SU-DHL-6 (cell line): ENCODE measurements around the gene KSR1.

ENCODE experiments used
- CTCF ChIP-seq: fragments of 200-600 bp; sonication (generic); IDR thresholded peaks from one replicate; pipeline ENCODE4 v1.5.1; 2017; ENCODE audit warnings: antibody characterized with exemption, mild to moderate bottlenecking, low read length, moderate library complexity; ENCODE audit not compliant: insufficient read depth, poor library complexity, severe bottlenecking
- EZH2phosphoT487 ChIP-seq: fragments of 200-600 bp; sonication (generic), shearing (Covaris generic); conservative IDR thresholded peaks from 2 replicates; pipeline ENCODE4 v1.6.1; 2018; ENCODE audit warnings: mild to moderate bottlenecking, antibody characterized with exemption, low read length, moderate library complexity, mixed read lengths

DNA sequence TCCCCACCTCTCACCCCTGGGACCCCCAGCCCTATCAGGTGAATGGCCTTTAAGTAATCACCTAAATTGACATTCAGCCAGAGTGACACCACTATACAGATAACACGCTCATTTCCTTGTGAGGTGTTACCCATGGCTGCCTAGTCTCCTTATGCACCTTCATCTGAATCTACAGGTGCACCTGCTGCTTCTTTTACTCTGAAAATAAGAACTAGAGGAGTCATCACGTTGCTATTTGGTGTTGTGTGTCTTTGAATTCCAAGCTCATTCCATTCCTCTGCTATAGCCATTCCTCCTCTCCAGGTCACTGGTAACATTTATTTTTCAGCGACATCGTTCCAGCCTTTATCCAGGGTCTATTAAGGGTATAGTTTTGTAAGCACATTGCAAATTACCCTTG, 184.5 kb downstream of the KSR1 start:
- TF ChIP-seq CTCF = no peak
- TF ChIP-seq EZH2phosphoT487 = no peak
